ENCODE results near the gene MARVELD1. TPM values are rescaled to one million over a fixed set of nuclear protein-coding genes. Genes with fewer than 3 reads are reported as not detected.

MARVELD1 gene
- total RNA-seq, 1 experiment from 2014 or later: 40.1 TPM

DNA sequence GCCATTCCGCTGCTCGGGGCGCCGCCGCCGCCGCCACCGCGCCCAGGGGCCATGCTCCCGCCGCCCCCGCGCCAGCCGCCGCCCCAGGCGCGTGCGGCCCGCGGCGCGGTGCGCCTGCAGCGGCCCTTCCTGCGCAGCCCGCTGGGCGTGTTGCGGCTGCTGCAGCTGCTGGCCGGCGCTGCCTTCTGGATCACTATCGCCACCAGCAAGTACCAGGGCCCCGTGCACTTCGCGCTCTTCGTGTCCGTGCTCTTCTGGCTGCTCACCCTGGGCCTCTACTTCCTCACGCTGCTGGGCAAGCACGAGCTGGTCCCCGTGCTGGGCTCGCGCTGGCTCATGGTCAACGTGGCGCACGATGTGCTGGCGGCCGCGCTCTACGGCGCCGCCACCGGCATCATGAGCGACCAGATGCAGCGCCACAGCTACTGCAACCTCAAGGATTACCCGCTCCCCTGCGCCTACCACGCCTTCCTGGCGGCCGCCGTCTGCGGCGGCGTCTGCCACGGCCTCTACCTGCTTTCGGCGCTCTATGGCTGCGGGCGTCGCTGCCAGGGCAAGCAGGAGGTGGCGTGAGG lies 383 bp downstream of the MARVELD1 start:
- Histone ChIP-seq H3K36me3 (ENCODE audit: low read depth) (no peaks in the 10 kb centered on the region), H3K4me2 (peak overlapping the region; percentile 86), H3K27ac (peak overlapping the region; percentile 54), H3K79me2 (ENCODE audit: low read depth) (peaks cover 39% of the 10 kb centered on the region), H3K4me1 (replicated peaks; ENCODE audit: insufficient read depth) (peaks cover 46% of the 10 kb centered on the region), H3K9me2 (ENCODE audit: insufficient read depth) (no peaks in the 10 kb centered on the region), H3K4me3 (peak overlapping the region; percentile 67), H3K27me3 (ENCODE audit: insufficient read depth, low read depth) (no peaks in the 10 kb centered on the region), H3F3A (ENCODE audit: insufficient read depth, low read depth) (peaks cover 16% of the 10 kb centered on the region), H3K9me3 (ENCODE audit: insufficient read depth, low read depth) (no peaks in the 10 kb centered on the region), H4K20me1 (ENCODE audit: insufficient read depth) (no peaks in the 10 kb centered on the region), H2AFZ (peak overlapping the region; percentile 80)
- ChIA-PET CTCF (interaction anchor here (0.6 kb wide), 1 partner anchor 31 kb away, joined by 3 read pairs; no protein-coding TSS in a partner anchor), POLR2A (ENCODE audit: unreplicated experiment) (interaction anchor here (0.6 to 1.1 kb wide), 5 partner anchors 11 to 299 kb away, joined by 3 to 27 read pairs (median 3); no protein-coding TSS in a partner anchor)
- DNase-seq: peak in 1 of 2 experiments; percentile 46
- intact Hi-C loops (cut with micrococcal nuclease; ENCODE audit: unreplicated experiment): loop anchor here (10.0 kb wide), 1 partner anchor 309 kb away; the partner anchor contains the start of gene RRP12
- BruUV-seq (replicated peaks): no TSS peak
- TF ChIP-seq EZH2 (IDR thresholded peaks at IDR 0.05; ENCODE audit: low read depth): no peak
- TF ChIP-seq, protein P1, sequence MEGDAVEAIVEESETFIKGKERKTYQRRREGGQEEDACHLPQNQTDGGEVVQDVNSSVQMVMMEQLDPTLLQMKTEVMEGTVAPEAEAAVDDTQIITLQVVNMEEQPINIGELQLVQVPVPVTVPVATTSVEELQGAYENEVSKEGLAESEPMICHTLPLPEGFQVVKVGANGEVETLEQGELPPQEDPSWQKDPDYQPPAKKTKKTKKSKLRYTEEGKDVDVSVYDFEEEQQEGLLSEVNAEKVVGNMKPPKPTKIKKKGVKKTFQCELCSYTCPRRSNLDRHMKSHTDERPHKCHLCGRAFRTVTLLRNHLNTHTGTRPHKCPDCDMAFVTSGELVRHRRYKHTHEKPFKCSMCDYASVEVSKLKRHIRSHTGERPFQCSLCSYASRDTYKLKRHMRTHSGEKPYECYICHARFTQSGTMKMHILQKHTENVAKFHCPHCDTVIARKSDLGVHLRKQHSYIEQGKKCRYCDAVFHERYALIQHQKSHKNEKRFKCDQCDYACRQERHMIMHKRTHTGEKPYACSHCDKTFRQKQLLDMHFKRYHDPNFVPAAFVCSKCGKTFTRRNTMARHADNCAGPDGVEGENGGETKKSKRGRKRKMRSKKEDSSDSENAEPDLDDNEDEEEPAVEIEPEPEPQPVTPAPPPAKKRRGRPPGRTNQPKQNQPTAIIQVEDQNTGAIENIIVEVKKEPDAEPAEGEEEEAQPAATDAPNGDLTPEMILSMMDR (conservative IDR thresholded peaks at IDR 0.05): no peak

DNA sequence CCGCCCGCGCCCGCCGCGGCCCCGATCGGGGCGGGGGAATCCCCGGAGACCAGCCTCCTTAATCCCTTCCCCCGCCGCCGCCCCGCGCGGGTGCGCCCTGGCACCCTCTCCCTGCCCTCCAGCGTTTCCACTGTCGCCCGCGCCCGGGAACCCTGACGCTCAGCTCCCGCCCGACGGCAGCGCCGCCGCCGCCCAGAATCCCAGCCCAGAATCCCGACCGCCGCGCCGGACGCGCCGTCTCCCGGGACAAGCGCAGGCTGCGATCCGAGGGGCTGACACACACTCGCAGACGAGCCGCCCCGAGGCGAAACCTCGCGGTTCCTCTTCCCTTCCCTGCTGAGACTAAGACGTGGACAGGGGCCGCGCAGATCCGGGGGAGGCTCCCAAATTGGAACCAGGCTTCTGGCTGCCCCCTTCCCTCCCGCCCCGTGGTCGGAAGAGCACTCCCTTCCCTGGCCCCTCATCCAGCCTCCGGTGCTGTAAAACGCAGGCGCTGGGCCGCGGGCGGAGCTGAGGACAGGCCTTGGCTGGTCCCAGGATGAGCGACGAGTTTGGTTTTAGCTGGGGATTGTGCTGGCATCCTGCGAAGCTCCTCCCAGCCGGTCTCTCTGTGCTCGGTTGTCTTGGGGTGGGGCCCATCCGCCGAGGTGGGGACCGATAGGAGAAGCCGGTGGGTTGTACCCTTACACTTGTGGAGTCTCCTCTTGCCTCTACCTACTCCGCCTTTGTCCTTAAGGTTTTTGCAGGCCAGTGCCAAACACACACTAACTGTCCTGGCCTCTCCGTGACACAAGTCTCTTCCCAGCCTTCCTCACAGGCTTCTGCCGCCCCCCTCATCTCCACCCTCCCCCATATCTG lies 1.1 kb downstream of the MARVELD1 start:
- peak overlapping the region; percentile 80 for H2AFZ ChIP-seq
- peak; percentile 50 to 51 for DNase-seq
- no peaks in the 10 kb centered on the region for H3K9me2 ChIP-seq (ENCODE audit: insufficient read depth)
- CTCF ChIA-PET: interaction anchor here (0.6 kb wide), 3 partner anchors 11 to 32 kb away, joined by 3 to 26 read pairs (median 3); no protein-coding TSS in a partner anchor
- H3K9me3 ChIP-seq (ENCODE audit: insufficient read depth, low read depth): no peaks in the 10 kb centered on the region
- H3K4me1 ChIP-seq (replicated peaks; ENCODE audit: insufficient read depth): peaks cover 46% of the 10 kb centered on the region
- peak overlapping the region; percentile 67 for H3K4me3 ChIP-seq
- no peak for TF ChIP-seq EZH2 (IDR thresholded peaks at IDR 0.05; ENCODE audit: low read depth)
- TF ChIP-seq, protein P1 (conservative IDR thresholded peaks at IDR 0.05): no peak
- H3K27ac ChIP-seq: peak overlapping the region; percentile 54
- H3K36me3 ChIP-seq (ENCODE audit: low read depth): no peaks in the 10 kb centered on the region
- peaks cover 42% of the 10 kb centered on the region for H3K79me2 ChIP-seq (ENCODE audit: low read depth)
- intact Hi-C loops (cut with micrococcal nuclease; ENCODE audit: unreplicated experiment): loop anchor here (10.0 kb wide), 1 partner anchor 310 kb away; the partner anchor contains the start of gene RRP12
- no peaks in the 10 kb centered on the region for H3K27me3 ChIP-seq (ENCODE audit: insufficient read depth, low read depth)
- peak overlapping the region; percentile 86 for H3K4me2 ChIP-seq
- POLR2A ChIA-PET (ENCODE audit: unreplicated experiment): interaction anchor here (0.6 to 1.1 kb wide), 4 partner anchors 12 to 31 kb away, joined by 3 to 7 read pairs (median 4); partner anchors contain the start of gene ZFYVE27
- H3F3A ChIP-seq (ENCODE audit: insufficient read depth, low read depth): peaks cover 23% of the 10 kb centered on the region
- no peaks in the 10 kb centered on the region for H4K20me1 ChIP-seq (ENCODE audit: insufficient read depth)
- TSS peak; percentile 24 for BruUV-seq (replicated peaks)

DNA sequence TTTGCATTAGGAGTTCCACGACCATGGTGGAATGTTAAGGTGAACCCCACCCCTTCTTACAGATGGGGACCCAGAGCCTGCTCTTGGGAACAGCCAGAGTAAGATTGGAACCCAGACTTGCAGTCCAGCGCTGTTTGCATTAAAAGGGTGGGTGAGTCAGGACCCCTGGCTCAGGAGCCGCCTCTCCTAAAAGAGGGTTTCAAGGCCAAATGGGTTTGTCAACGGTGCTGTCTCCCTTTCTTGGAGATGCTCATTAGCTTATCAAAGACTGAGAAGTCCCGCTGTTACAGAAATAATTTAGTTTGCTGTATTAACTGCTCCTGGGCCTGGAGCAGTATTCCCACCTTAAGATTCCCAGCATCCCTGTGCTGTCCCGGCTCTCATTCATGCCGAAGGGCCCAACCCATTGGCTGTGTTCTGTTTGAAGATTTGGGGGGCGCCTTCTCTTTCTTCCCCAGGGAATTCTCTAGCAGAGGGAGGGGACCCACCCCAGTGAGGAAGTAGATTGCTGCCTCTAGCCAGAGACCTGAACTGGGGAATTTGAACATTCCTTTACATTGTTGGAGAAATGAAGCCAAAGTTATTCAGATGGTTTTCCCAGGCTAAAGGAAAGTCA lies 1.8 kb downstream of the MARVELD1 start:
- Histone ChIP-seq H3K9me3 (ENCODE audit: insufficient read depth, low read depth) (no peaks in the 10 kb centered on the region), H3K4me1 (replicated peaks; ENCODE audit: insufficient read depth) (peaks cover 46% of the 10 kb centered on the region), H3F3A (ENCODE audit: insufficient read depth, low read depth) (peaks cover 20% of the 10 kb centered on the region), H3K9me2 (ENCODE audit: insufficient read depth) (no peaks in the 10 kb centered on the region), H2AFZ (no peak overlapping the region), H3K27ac (peak overlapping the region; percentile 54; the same call in 1 of the 2 replicates), H3K36me3 (ENCODE audit: low read depth) (no peaks in the 10 kb centered on the region), H3K4me2 (peak overlapping the region; percentile 86), H3K4me3 (peak overlapping the region; percentile 67), H3K79me2 (ENCODE audit: low read depth) (peaks cover 44% of the 10 kb centered on the region), H3K27me3 (ENCODE audit: insufficient read depth, low read depth) (no peaks in the 10 kb centered on the region), H4K20me1 (ENCODE audit: insufficient read depth) (no peaks in the 10 kb centered on the region)
- ChIA-PET CTCF (interaction anchor here (0.6 kb wide), 1 partner anchor 12 kb away, joined by 26 read pairs; no protein-coding TSS in a partner anchor), POLR2A (ENCODE audit: unreplicated experiment) (interaction anchor here (0.6 kb wide), 1 partner anchor 29 kb away, joined by 3 read pairs; no protein-coding TSS in a partner anchor)
- TF ChIP-seq EZH2 (IDR thresholded peaks at IDR 0.05; ENCODE audit: low read depth): no peak
- TF ChIP-seq, protein P1 (conservative IDR thresholded peaks at IDR 0.05): no peak
- no TSS peak for BruUV-seq (replicated peaks)
- intact Hi-C loops (cut with micrococcal nuclease; ENCODE audit: unreplicated experiment): loop anchor here (10.0 kb wide), 1 partner anchor 311 kb away; the partner anchor contains the start of gene RRP12
- no peak for DNase-seq

Measured in PC-9 (cell line).